NCI-H748 treated with DMSO at 0.1 percent for 48 hours (cell line): ENCODE measurements around the gene CA5A.
"Not testable (repeated sequence)": the region's sequence is repeated elsewhere in the genome, so short reads cannot be mapped to it uniquely, and the experiment has no call there.

ENCODE experiments used
- DNase-seq: peaks from one replicate; lab custom pipeline; 2025; lab: John Stamatoyannopoulos, UW

CA5A gene

GRCh38 chr16:87947356-87948118 lies 11.2 kb upstream of the CA5A start:
- DNase-seq, result no peak

- no peak for DNase-seq
Observed at GRCh38 chr16:87946596-87947347, 10.4 kb upstream of the CA5A start.

GRCh38 chr16:87945351-87946042 lies 9.2 kb upstream of the CA5A start:
- peak; percentile 63 for DNase-seq

DNA sequence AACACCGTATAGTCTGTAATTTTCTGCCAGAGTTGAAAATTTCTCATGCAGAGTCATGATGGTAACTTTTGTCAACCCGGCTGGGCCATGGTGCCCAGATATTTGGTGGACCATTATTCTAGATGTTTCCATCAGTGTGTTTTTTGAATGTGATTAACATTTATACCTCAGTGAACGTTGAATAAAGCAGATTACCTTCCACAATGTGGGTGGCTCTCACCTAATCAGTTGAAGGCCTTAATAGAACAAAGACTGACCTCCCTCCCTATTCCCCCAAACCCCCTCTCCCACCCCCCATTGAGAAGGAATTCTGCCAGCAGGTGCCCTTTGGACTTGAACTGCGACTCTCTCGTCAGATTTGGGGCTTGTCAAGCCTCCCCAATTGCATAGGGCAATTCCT lies 6.4 kb upstream of the CA5A start:
- DNase-seq, result no peak

GRCh38 chr16:87939562-87940423 lies 3.5 kb upstream of the CA5A start:
- DNase-seq, result no peak

- no peak for DNase-seq
Observed at GRCh38 chr16:87938412-87938949, 2.2 kb upstream of the CA5A start.

DNA sequence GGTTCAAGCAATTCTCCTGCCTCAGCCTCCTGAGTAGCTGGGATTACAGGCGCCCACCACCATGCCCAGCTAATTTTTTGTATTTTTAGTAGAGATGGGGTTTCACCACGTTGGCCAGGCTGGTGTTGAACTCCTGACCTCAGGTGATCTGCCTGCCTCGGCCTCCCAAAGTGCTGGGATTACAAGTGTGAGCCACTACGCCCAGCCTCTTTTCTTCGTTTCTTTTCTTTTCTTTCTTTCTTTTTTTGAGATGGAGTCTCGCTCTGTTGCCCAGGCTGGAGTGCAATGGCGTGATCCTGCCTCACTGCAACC lies 858 bp upstream of the CA5A start:
- not testable (repeated sequence) for DNase-seq

DNA sequence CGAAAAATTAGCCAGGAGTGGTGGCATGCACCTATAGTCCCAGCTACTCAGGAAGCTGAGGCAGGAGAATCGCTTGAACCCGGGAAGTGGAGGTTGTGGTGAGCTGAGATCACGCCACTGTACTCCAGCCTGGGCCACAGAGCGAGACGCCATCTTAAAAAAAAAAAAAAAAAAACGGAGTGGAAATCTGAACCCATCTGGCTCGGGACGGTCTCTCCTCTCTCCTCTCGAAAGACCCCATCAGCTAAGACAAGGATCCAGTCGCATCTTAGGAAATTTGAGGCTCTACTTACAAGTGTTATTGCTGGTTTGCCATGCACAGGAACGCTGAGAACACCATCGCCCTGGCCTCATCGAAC lies 334 bp downstream of the CA5A start:
- DNase-seq, result not testable (repeated sequence)

DNA sequence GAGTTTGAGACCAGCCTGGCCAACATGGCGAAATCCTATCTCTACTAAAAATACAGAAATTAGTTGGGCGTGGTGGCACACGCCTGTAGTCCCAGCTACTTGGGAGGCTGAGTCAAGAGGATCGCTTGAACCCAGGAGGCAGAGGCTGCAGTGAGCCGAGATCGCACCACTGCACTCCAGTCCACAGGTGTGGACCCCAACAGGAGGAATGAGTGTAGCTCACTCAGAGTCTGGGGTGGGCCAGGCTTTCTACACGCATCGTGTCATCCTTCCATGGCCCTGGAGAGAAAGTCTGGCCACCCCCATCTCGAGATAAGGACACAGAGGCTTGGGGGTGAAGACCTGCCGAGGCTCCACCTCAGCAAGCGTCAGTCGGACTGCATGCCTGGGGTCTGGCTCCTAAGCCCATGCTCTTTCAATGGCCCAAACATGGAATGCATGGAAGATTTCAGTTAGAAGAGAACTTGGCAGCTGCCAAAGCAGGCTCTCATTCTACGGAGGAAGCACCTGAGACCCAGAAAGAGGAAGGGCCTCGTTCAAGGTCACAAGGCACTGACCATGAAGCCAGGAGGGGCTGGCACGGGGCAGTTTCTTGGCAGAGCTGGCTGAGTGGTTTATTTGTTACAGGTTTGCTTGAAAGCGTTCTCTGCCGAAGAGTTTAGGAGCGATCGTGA lies 1.4 kb downstream of the CA5A start:
- DNase-seq, result not testable (repeated sequence)

GRCh38 chr16:87933140-87933495 lies 3.2 kb downstream of the CA5A start:
- DNase-seq, result no peak

DNA sequence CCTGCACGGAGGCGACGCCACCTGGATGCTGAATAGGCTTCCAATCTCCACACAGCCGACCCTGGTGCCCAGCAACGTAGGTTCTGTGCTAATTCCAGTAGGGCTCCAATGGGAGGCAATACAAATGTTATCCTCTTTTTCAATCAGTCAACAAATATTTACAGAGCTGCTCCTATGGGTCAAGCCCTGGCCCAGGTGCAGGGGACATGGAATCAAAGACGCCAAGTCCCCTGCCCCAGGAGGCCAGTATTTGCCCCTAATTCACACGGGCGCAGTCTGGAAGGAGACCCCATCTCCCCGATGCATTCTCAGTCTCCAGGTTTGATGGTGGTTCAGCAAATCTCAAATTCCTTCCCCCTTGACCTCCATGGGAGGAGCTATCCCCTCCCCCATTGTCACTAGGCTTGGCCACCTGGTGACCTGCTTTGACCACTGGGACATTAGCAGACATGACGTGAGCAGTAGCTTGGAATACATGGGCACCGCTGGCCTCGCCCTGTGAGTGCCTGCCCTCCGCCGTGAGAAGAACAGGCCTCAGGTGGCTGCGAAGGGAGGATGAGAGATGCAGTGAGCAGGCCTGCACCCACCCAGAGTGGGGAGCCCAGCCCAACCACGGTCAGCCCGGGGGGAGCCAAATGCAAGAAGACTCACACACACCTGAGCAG lies 3.7 kb downstream of the CA5A start:
- not testable (repeated sequence) for DNase-seq

DNA sequence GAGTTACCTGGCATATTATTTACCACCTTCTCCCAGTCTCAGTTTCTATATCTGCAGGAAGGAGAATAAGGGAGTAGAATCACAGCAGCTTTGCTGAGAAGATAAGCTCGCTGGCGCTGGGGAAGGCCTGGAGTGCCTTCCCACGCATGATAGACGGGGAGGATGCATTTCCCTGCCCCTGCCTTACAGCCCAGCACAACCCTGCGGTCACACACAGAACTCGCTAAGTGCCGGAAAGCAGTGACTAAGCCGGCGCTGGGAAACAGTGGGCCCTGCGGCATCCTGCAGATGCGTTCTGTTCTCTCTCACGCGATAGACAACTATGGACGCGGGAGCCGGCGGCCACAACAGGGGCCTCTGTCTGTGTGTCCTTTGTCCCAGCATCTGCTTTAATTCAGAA lies 4.8 kb downstream of the CA5A start:
- DNase-seq, result no peak

GRCh38 chr16:87930456-87930855 lies 5.9 kb downstream of the CA5A start:
- DNase-seq, result no peak

DNA sequence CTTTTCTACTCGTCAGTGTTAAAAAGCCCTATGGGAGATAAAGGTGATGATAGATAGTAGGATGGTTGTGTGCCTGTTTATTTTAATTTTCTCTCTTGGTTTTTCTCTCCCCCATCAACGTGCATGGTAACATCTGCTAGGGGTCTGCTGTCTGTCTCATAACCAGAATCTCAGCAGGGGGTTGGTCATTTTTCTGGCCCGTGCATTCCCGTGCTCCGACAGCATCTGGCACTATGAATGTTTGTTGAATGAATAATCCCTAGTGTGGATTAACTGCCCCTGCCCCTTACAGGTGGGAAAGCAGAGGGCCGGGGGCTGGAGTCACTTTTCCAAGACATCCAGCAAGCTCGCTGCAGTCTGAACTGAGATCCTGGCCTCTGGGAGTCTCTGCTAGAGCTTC lies 6.3 kb downstream of the CA5A start:
- DNase-seq, result no peak

- DNase-seq, result no peak
Observed at GRCh38 chr16:87927195-87927562, 9.2 kb downstream of the CA5A start.

DNA sequence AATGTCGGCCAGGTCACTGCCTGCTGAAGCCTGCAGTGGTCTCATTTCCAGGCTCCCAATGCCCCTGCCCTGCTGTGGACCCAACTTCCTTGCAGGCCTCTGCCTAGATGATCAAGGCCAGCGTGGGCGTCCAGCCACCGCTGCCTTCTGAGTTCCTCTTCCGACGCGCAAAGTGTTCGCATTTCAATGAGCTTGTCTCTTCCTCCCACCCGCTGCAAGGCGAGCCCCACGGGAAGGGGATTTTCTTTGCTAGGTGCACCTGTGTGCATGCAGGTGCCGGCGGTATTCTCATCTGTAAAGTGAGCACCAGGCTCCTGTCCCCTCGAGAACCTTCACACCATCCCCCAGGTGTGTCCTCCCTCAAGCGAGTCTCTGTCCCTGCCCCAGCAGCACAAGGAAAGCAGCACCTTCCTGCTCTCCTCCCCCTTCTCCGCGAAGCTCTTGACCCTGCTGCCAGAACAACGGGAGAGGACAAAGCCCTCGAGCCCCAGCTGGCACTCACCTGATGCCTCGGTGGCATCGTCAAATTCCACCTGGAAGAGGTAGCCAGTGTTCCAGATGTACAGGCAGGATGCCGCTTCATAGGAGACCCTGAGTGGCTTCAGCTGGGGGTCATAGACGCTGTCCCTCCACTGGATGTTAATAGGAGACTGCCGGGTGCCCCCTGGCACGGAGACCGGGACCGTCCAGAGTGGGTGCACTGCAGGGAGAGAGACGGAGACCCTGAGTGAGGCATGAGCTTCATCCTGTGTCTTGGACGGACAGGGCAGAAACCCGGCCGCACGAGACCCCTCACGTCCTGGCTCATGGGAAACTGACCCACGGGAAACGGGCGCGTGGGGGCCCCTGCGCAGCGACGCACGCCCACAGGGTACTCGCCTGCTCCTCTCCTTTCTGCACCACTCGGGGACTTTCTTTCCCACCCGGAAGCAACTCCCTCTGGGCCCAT lies 9.8 kb downstream of the CA5A start:
- no peak for DNase-seq

DNA sequence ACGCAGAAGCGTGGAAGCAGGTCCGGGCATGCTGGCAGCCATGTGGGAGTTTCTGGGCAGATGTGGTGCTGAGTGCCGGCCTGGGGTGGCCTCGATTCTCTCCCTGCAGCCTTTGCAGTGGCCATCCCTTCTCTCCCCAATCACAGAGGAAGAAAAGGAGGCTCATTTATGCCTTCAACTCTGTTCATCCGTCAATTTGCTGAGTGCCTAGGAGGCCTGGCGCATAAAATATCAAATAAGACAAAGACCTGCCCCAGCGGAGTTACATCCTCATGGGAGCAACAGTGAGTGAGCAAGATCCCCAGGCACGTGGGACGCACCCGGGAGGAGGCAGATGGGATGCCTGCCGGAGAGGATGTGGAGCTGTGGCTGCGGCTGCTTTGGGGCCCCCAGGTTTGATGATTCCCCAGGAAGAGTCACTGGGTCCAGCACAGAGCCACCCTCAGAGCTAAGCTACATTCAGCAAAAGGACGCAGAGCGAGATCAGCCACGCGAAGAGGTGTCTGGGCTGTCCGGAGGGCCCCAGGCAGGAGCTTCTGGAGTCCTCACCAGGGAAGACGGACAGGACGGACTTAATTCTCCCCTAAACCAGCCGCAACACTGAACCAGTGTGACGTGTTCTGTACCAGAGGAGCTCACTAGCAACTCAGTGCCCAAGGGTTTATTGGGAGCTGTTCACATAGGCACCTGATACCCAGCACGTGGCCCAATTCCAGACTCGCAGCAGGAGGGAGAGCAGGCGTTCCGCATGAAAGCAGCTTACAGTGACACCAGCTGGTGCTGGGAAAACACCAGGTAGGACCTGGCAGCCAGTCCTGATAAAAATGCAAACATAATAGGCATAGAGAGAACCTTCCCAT lies 11.3 kb downstream of the CA5A start:
- peak; percentile 34 for DNase-seq

DNA sequence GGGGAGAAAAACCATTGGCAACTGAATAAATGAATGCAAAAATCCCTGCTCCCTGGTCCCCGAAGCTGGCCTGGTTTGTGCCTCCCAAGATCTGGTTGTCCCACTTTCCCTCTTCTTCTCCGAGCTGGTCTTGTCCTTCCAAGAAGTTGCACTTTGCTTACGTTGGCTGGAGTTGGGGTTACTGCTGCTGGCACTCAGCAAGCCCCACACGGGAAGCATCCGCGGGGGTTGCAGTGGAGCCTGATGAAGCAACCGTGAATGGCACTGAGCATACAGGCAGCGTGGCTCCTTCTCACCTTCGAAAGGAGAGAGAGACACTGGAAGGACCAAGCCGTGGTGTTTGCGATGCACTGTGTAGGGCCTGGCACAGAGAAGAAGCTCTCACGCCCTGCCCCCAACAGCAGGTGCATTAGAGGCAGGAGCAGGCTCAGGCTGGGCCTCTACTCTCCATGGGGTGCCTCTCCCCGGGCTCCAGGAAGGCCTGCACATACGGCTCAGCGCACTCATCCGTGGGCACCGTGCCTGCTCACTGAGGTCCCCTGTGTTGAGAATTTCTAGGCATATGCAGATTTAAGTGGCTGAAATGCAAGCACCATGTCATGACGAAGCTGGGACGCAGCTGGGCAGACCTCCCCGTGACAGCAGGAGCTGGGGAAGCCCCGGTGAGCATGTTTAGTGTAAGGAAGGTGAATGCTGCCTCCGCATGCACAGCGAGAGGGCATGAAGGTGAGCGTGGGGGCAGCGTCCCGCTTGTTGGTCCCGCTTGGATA lies 12.1 kb downstream of the CA5A start:
- DNase-seq, result no peak
